Liver (tissue), 9 donors: ENCODE results near the gene TSPAN16. TPM values are rescaled to one million over a fixed set of nuclear protein-coding genes. Genes with fewer than 3 reads are reported as not detected.

ENCODE experiments used
- DNase-seq: peaks from one replicate; pipeline ENCODE4 v3.0.0-alpha.2; 2017; ENCODE audit warnings: low spot score
- H3K27ac ChIP-seq, 2 donors: one replicate each; pipeline ENCODE4 v1.7.0; 2013; ENCODE audit warnings: inconsistent platforms in 2 of 2, low read length in 2 of 2, control low read depth in 1 of 2, low read depth in 1 of 2, mild to moderate bottlenecking in 1 of 2
- H3K27me3 ChIP-seq, 4 donors: one replicate each; pipeline versions ENCODE4 v1.6.1 to v1.7.0; 2013; ENCODE audit warnings: low read length in 3 of 4, inconsistent platforms in 1 of 4, mild to moderate bottlenecking in 1 of 4, moderate library complexity in 1 of 4; ENCODE audit not compliant: control insufficient read depth in 4 of 4, insufficient read depth in 4 of 4
- H3K36me3 ChIP-seq, 4 donors: one replicate each; pipeline versions ENCODE4 v1.6.1 to v1.7.0; 2013; ENCODE audit warnings: low read length in 3 of 4, mild to moderate bottlenecking in 3 of 4, low read depth in 1 of 4, moderate library complexity in 1 of 4; ENCODE audit not compliant: control insufficient read depth in 4 of 4, insufficient read depth in 3 of 4
- H3K4me1 ChIP-seq, 4 donors: one replicate each; pipeline versions ENCODE4 v1.6.1 to v1.7.0; 2013; ENCODE audit warnings: low read length in 3 of 4, mild to moderate bottlenecking in 3 of 4, moderate library complexity in 1 of 4; ENCODE audit not compliant: control insufficient read depth in 4 of 4, insufficient read depth in 4 of 4
- H3K4me3 ChIP-seq, 3 donors: one replicate each; pipeline versions ENCODE4 v1.6.1 to v1.7.0; 2013; ENCODE audit warnings: low read length in 3 of 3, control low read depth in 1 of 3, low read depth in 1 of 3, mild to moderate bottlenecking in 1 of 3
- H3K9ac ChIP-seq, 2 donors: one replicate each; pipeline ENCODE4 v1.7.0; 2013; ENCODE audit warnings: low read length in 2 of 2, mild to moderate bottlenecking in 2 of 2, moderate library complexity in 2 of 2, control low read depth in 1 of 2, low read depth in 1 of 2
- H3K9me3 ChIP-seq, 4 donors: one replicate each; pipeline versions ENCODE4 v1.6.1 to v1.7.0; 2013; ENCODE audit warnings: low read length in 3 of 4; ENCODE audit not compliant: control insufficient read depth in 4 of 4
- ATF3 ChIP-seq: IDR thresholded peaks from 2 replicates; pipeline ENCODE4 v1.6.1; 2016; ENCODE audit warnings: antibody characterized with exemption
- CTCF ChIP-seq: fragments of 150-350 bp; IDR thresholded peaks from 2 replicates; pipeline ENCODE4 v1.5.1; 2017; ENCODE audit warnings: improper control_type of control experiment, low read depth, low read length; ENCODE audit not compliant: missing input control
- EGR1 ChIP-seq, 2 donors: IDR thresholded peaks; 2 replicates each; pipeline ENCODE4 v1.6.1; 2016 to 2018; ENCODE audit warnings: antibody characterized with exemption in 2 of 2, low read depth in 2 of 2
- FOXA1 ChIP-seq: IDR thresholded peaks from 2 replicates; pipeline ENCODE4 v1.6.1; 2016; ENCODE audit warnings: antibody characterized with exemption
- FOXA2 ChIP-seq: IDR thresholded peaks from 2 replicates; pipeline ENCODE4 v1.6.1; 2016; ENCODE audit warnings: antibody characterized with exemption
- GABPA ChIP-seq, 2 donors: IDR thresholded peaks in 1 of 2; conservative IDR thresholded peaks in 1 of 2; 2 replicates each; pipeline ENCODE4 v1.6.1; 2016; ENCODE audit warnings: antibody characterized with exemption in 2 of 2, mild to moderate bottlenecking in 1 of 2, moderate library complexity in 1 of 2
- HNF4A ChIP-seq, 2 donors: conservative IDR thresholded peaks; 2 replicates each; pipeline ENCODE4 v1.6.1; 2016; ENCODE audit warnings: antibody characterized with exemption in 2 of 2, mild to moderate bottlenecking in 2 of 2
- HNF4G ChIP-seq: IDR thresholded peaks from 2 replicates; pipeline ENCODE4 v1.6.1; 2016; ENCODE audit warnings: antibody characterized with exemption
- JUND ChIP-seq, 2 donors: IDR thresholded peaks; 2 replicates each; pipeline ENCODE4 v1.6.1; 2016; ENCODE audit warnings: antibody characterized with exemption in 2 of 2
- MAX ChIP-seq: IDR thresholded peaks from 2 replicates; pipeline ENCODE4 v1.6.1; 2016; ENCODE audit warnings: antibody characterized with exemption
- NR2F2 ChIP-seq: IDR thresholded peaks from 2 replicates; pipeline ENCODE4 v1.6.1; 2016; ENCODE audit warnings: antibody characterized with exemption
- RAD21 ChIP-seq, 2 donors: IDR thresholded peaks; 2 replicates each; pipeline ENCODE4 v1.6.1; 2016; ENCODE audit warnings: antibody characterized with exemption in 2 of 2, mild to moderate bottlenecking in 2 of 2
- REST ChIP-seq: IDR thresholded peaks from 2 replicates; pipeline ENCODE4 v1.6.1; 2016; ENCODE audit warnings: antibody characterized with exemption, mild to moderate bottlenecking
- RXRA ChIP-seq, 2 donors: IDR thresholded peaks; 2 replicates each; pipeline ENCODE4 v1.6.1; 2017 to 2018; ENCODE audit warnings: antibody characterized with exemption in 2 of 2, mild to moderate bottlenecking in 1 of 2
- SP1 ChIP-seq: IDR thresholded peaks from 2 replicates; pipeline ENCODE4 v1.6.1; 2018; ENCODE audit warnings: antibody characterized with exemption, mild to moderate bottlenecking
- TAF1 ChIP-seq: conservative IDR thresholded peaks from 2 replicates; pipeline ENCODE4 v1.6.1; 2016; ENCODE audit warnings: antibody characterized with exemption, mild to moderate bottlenecking
- YY1 ChIP-seq: IDR thresholded peaks from 2 replicates; pipeline ENCODE4 v1.6.1; 2016; ENCODE audit warnings: antibody characterized with exemption, mild to moderate bottlenecking
- ZBTB33 ChIP-seq: IDR thresholded peaks from 2 replicates; pipeline ENCODE4 v1.6.1; 2016; ENCODE audit warnings: antibody characterized with exemption
- WGBS: extraction: QIAGEN DNeasy Blood & Tissue Kit; methylation state at CpG from one replicate; pipeline ENCODE4 v1.1.7; 2013; 5-methylcytosine and 5-hydroxymethylcytosine counted together
- polyA plus RNA-seq, 2 donors: library from polyadenylated mRNA; stranded (reverse) in 1 of 2; unstranded in 1 of 2; fragments of 200-250 nt in 1 of 2; fragments of >200 nt in 1 of 2; fragmentation: Nextera tagmentation in 1 of 2; extraction: Ambion mirVana in 1 of 2; gene quantifications; one replicate each; pipeline versions ENCODE4 v1.2.1 to v1.2.3, GENCODE V29; 2013 to 2015
- total RNA-seq, 2 donors: library from RNA; depleted of rRNA; stranded (reverse); fragments of >200 nt; gene quantifications; one replicate each; pipeline ENCODE4 v1.2.3, GENCODE V29; 2014
- donor health status: healthy.
- donor health status: healthy.
- donor health status: healthy.
- donor health status: healthy.
- donor health status: healthy.

TSPAN16 gene
- total and polyA plus RNA-seq, 4 donors, result not detected

GRCh38 chr19:11291991-11292390 is 4.0 kb upstream of the TSPAN16 start:
- no peak for DNase-seq
- Histone ChIP-seq H3K36me3 (no peaks in the 10 kb centered on the region), H3K9me3 (no peaks in the 10 kb centered on the region), H3K9ac (no peak overlapping the region), H3K4me3 (no peak overlapping the region), H3K4me1 (peaks cover 0 to 9% (median 4%) of the 10 kb centered on the region in 4 donors), H3K27ac (no peak overlapping the region), H3K27me3 (no peaks in the 10 kb centered on the region)
- 79% methylated on average over 1 of the region's 1 CpG for WGBS
- TF ChIP-seq MAX (no peak), HNF4A (conservative IDR thresholded peaks at IDR 0.05) (no peak), ZBTB33 (no peak), REST (no peak), SP1 (no peak), FOXA2 (no peak), ATF3 (no peak), TAF1 (no peak), JUND (IDR thresholded peaks at IDR 0.05) (no peak), FOXA1 (no peak), RXRA (IDR thresholded peaks at IDR 0.05) (no peak), EGR1 (IDR thresholded peaks at IDR 0.05; ENCODE audit: low read depth in 2 of 2) (no peak), YY1 (no peak), NR2F2 (no peak), HNF4G (no peak), CTCF (no peak), RAD21 (IDR thresholded peaks at IDR 0.05) (no peak), GABPA (IDR thresholded peaks at IDR 0.05 in 1 of 2, conservative IDR thresholded peaks at IDR 0.05 in 1 of 2) (no peak)
